OCI-LY7 (cell line): ENCODE results near the gene MADD. TPM values are rescaled to one million over a fixed set of nuclear protein-coding genes. Genes with fewer than 3 reads are reported as not detected.

Experiments
- BruUV-seq: library from RNA; stranded (reverse); fragments of 400-500 nt; replicated peaks from 2 replicates; lab custom pipeline; 2021; lab: Mats Ljungman, UMichigan
- CTCF ChIA-PET: fragments of 300-600 bp; sonication (Branson Sonifier 250); formaldehyde crosslinking; loops from one replicate; lab custom pipeline; 2022; ENCODE audit warnings: antibody characterized with exemption; ENCODE audit not compliant: unreplicated experiment; lab: Charles Lee
- POLR2A ChIA-PET: fragments of 300-600 bp; sonication (Branson Sonifier 250); formaldehyde crosslinking; loops from one replicate; lab custom pipeline; 2022; ENCODE audit warnings: antibody characterized with exemption; lab: Charles Lee
- DNase-seq: peaks from one replicate; pipeline ENCODE4 v3.0.0-alpha.2; 2015; ENCODE audit warnings: low spot score
- H2AFZ ChIP-seq: fragments of 200-600 bp; sonication (generic), shearing (Covaris generic); 2 replicates; pipeline ENCODE4 v1.6.1; 2014; ENCODE audit warnings: mild to moderate bottlenecking, antibody characterized with exemption, low read length, moderate library complexity
- H3K27ac ChIP-seq: fragments of 200-600 bp; sonication (generic); 2 replicates; pipeline ENCODE4 v1.5.1; 2014; ENCODE audit warnings: mixed run types, low read depth, mild to moderate bottlenecking, moderate library complexity, low read length, inconsistent platforms; ENCODE audit not compliant: poor library complexity, severe bottlenecking
- H3K36me3 ChIP-seq: fragments of 200-600 bp; sonication (generic); 2 replicates; pipeline ENCODE4 v1.6.1; 2014; ENCODE audit warnings: mild to moderate bottlenecking, antibody characterized with exemption, low read length, moderate library complexity, mixed read lengths; ENCODE audit not compliant: insufficient read depth
- H3K4me1 ChIP-seq: fragments of 200-600 bp; sonication (generic); 2 replicates; pipeline ENCODE4 v1.5.1; 2014; ENCODE audit warnings: mild to moderate bottlenecking, low read length; ENCODE audit not compliant: insufficient read depth, poor library complexity, severe bottlenecking
- H3K4me2 ChIP-seq: fragments of 200-600 bp; sonication (generic); 2 replicates; pipeline ENCODE4 v1.6.1; 2014; ENCODE audit warnings: mild to moderate bottlenecking, low read length
- H3K4me3 ChIP-seq: fragments of 200-600 bp; sonication (generic); 2 replicates; pipeline ENCODE4 v1.5.1; 2014; ENCODE audit warnings: mild to moderate bottlenecking, low read depth, low read length; ENCODE audit not compliant: poor library complexity, severe bottlenecking
- H3K79me2 ChIP-seq: fragments of 200-600 bp; sonication (generic); 2 replicates; pipeline ENCODE4 v1.6.1; 2016; ENCODE audit warnings: low read depth, mild to moderate bottlenecking, low read length, moderate library complexity, mixed read lengths; ENCODE audit not compliant: insufficient read depth
- H3K9me2 ChIP-seq: fragments of 200-600 bp; sonication (generic); 2 replicates; pipeline ENCODE4 v1.6.1; 2016; ENCODE audit warnings: mild to moderate bottlenecking, low read length, mixed read lengths; ENCODE audit not compliant: insufficient read depth
- H3K9me3 ChIP-seq: fragments of 200-600 bp; sonication (generic); 2 replicates; pipeline ENCODE4 v1.6.1; 2014; ENCODE audit warnings: mild to moderate bottlenecking, mixed run types, low read length, mixed read lengths
- H4K20me1 ChIP-seq: fragments of 200-600 bp; sonication (generic); 2 replicates; pipeline ENCODE4 v1.6.1; 2014; ENCODE audit warnings: mild to moderate bottlenecking, antibody characterized with exemption, low read length, moderate library complexity, mixed read lengths; ENCODE audit not compliant: insufficient read depth
- CTCF ChIP-seq: fragments of 200-600 bp; sonication (generic); conservative IDR thresholded peaks from 2 replicates; pipeline ENCODE4 v1.5.1; 2014; ENCODE audit warnings: mild to moderate bottlenecking, antibody characterized with exemption, low read length, moderate library complexity, mixed read lengths
- EZH2phosphoT487 ChIP-seq: fragments of 200-600 bp; sonication (generic); IDR thresholded peaks from 2 replicates; pipeline ENCODE4 v1.6.1; 2018; ENCODE audit warnings: low read depth, borderline replicate concordance, mild to moderate bottlenecking, mixed run types, antibody characterized with exemption, low read length, moderate library complexity, mixed read lengths
- intact Hi-C: fragments of 100-400 bp; cut with micrococcal nuclease; formaldehyde crosslinking; loops from one replicate; pipeline ENCODE4 v1.10.0; 2022; ENCODE audit not compliant: unreplicated experiment
- total RNA-seq, 2 experiments: library from RNA; depleted of rRNA in 1 of 2; stranded (reverse); fragments of >200 nt in 1 of 2; shearing (Covaris generic) in 1 of 2; gene quantifications; 2 replicates each; pipeline ENCODE4 v1.2.3, GENCODE V29; 2014 to 2022

The MADD gene
- total RNA-seq, 2 experiments from 2014 or later: 32.1 to 47.8 TPM

GRCh38 chr11:47239852-47240251 lies 30.1 kb upstream of the MADD start:
- Histone ChIP-seq H4K20me1 (no peaks in the 10 kb centered on the region), H2AFZ (no peak overlapping the region), H3K36me3 (peaks cover 62% of the 10 kb centered on the region), H3K9me2 (no peaks in the 10 kb centered on the region), H3K4me2 (no peak overlapping the region), H3K79me2 (no peaks in the 10 kb centered on the region), H3K4me3 (no peak overlapping the region), H3K27ac (no peak overlapping the region), H3K4me1 (no peaks in the 10 kb centered on the region), H3K9me3 (no peaks in the 10 kb centered on the region)
- intact Hi-C loops: no loop called here
- TF ChIP-seq CTCF: no peak
- TF ChIP-seq EZH2phosphoT487: no peak
- BruUV-seq: no TSS peak
- POLR2A ChIA-PET: no interaction called here
- no peak for DNase-seq
- CTCF ChIA-PET: no interaction called here

- Histone ChIP-seq H3K4me1 (no peaks in the 10 kb centered on the region), H3K27ac (no peak overlapping the region), H2AFZ (no peak overlapping the region), H4K20me1 (no peaks in the 10 kb centered on the region), H3K79me2 (no peaks in the 10 kb centered on the region), H3K9me2 (no peaks in the 10 kb centered on the region), H3K9me3 (no peaks in the 10 kb centered on the region), H3K4me2 (no peak overlapping the region), H3K4me3 (no peak overlapping the region), H3K36me3 (peaks cover 70% of the 10 kb centered on the region)
- ChIA-PET POLR2A (interaction anchor here (0.6 to 1.4 kb wide), 4 partner anchors 9 to 557 kb away, joined by 3 to 5 read pairs (median 4); partner anchors contain the start of gene DDB2), CTCF (no interaction called here)
- intact Hi-C loops: no loop called here
- DNase-seq: no peak
- BruUV-seq: no TSS peak
- no peak for TF ChIP-seq EZH2phosphoT487
- no peak for TF ChIP-seq CTCF
Observed at GRCh38 chr11:47241841-47242301, 28.1 kb upstream of the MADD start.

- intact Hi-C loops: no loop called here
- Histone ChIP-seq H3K9me2 (no peaks in the 10 kb centered on the region), H4K20me1 (no peaks in the 10 kb centered on the region), H3K4me2 (no peak overlapping the region), H3K36me3 (peaks cover 74% of the 10 kb centered on the region), H2AFZ (no peak overlapping the region), H3K4me1 (peaks cover 3% of the 10 kb centered on the region), H3K4me3 (no peak overlapping the region), H3K79me2 (peaks cover 8% of the 10 kb centered on the region; the same call in 1 of the 2 replicates), H3K9me3 (no peaks in the 10 kb centered on the region), H3K27ac (no peak overlapping the region)
- BruUV-seq: no TSS peak
- CTCF ChIA-PET: no interaction called here
- POLR2A ChIA-PET: interaction anchor here (0.6 to 1.4 kb wide), 2 partner anchors 10 to 556 kb away, joined by 4 read pairs; no protein-coding TSS in a partner anchor
- TF ChIP-seq EZH2phosphoT487 (no peak), CTCF (no peak)
- no peak for DNase-seq
Observed at GRCh38 chr11:47242596-47243192, 27.2 kb upstream of the MADD start.
